GM12874 (cell line): Measurements from ENCODE around the gene PRDM15.

Experiments used
- CTCF ChIP-seq: IDR thresholded peaks from 2 replicates; pipeline ENCODE4 v1.5.1; 2011; ENCODE audit warnings: low read depth, mild to moderate bottlenecking, control low read depth, low read length, moderate library complexity; ENCODE audit not compliant: insufficient read depth

PRDM15 gene

GRCh38 chr21:41903559-41904351 lies 24.6 kb upstream of the PRDM15 start:
- no peak for TF ChIP-seq CTCF

- no peak for TF ChIP-seq CTCF
Measured at GRCh38 chr21:41902946-41903345, 23.8 kb upstream of the PRDM15 start.

GRCh38 chr21:41901782-41902181 lies 22.6 kb upstream of the PRDM15 start:
- no peak for TF ChIP-seq CTCF

GRCh38 chr21:41901099-41901498 lies 22.0 kb upstream of the PRDM15 start:
- TF ChIP-seq CTCF: no peak

GRCh38 chr21:41900401-41900800 lies 21.3 kb upstream of the PRDM15 start:
- TF ChIP-seq CTCF: no peak

- no peak for TF ChIP-seq CTCF
Measured at GRCh38 chr21:41899426-41900202, 20.5 kb upstream of the PRDM15 start.

- TF ChIP-seq CTCF: no peak
Measured at GRCh38 chr21:41898998-41899397, 19.9 kb upstream of the PRDM15 start.
